Bladder microvascular endothelial cell (primary cell): ENCODE data around the gene CDC7. TPM values are rescaled to one million over a fixed set of nuclear protein-coding genes. Genes with fewer than 3 reads are reported as not detected.

Source experiments
- total RNA-seq: library from RNA; depleted of rRNA; stranded (reverse); fragments of >200 nt; gene quantifications from 2 replicates; pipeline ENCODE4 v1.2.3, GENCODE V29; 2014

The CDC7 gene
- total RNA-seq, result 3.5 and 6.2 TPM in 2 replicates

DNA sequence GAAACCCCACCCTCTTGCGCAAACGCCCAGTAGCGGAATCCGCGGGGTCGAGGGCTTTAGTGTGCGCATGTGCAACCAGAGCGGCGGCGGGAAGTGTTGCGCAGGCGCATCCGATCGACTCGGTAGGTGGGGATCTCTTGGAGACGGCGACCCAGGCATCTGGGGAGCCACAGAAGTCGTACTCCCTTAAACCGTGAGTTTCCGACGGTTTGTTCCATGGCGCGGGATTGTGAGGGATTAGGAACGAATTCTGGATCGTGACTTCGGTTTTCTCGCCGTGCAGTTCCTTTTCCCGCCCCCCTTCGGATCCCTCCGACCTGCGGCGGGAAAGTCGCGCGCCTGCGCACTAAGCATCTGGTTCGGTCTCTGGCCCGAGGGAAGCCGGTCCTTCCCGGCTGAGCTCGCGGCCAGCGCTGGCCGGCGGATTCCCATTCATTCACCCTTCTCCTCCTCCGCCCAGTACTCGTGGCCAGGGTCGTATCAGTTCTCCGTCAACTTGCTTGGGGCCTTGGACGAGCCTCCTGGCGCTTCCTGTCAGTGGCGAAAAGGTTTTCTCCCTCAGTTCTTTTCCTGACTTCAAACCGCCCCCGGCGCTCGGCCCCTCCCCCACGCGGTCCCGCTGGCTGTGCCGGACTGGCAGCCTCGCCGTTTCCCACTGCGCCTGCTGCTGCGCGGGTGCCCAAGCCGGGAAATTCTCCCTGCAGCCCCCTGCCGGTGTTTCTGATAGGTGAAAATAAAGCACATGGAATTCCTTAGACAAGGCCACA is at the start of gene CDC7:
TSS of gene CDC7 (plus strand) at position 96 of the 767 bp plus-strand sequence. CDS start 866 bp downstream, outside the sequence.

Other genes with a start within 250 kb of the CDC7 start
- gene HFM1, start 96.0 kb upstream of the CDC7 start, total RNA-seq, result 0.19 and 0.32 TPM in 2 replicates